Natural killer cell (primary cell): ENCODE data around the gene CNTN6. TPM values are rescaled to one million over a fixed set of nuclear protein-coding genes. Genes with fewer than 3 reads are reported as not detected.

Experiments used
- ATAC-seq, 3 donors: fragments of 150-1000 bp in 2 of 3; fragments of 200-7000 bp in 1 of 3; cut with Tn5 transposase; 1 replicate in 1 of 3; 2 replicates in 2 of 3; pipeline ENCODE4 v1.10.0; 2021; ENCODE audit warnings: mild to moderate bottlenecking in 2 of 3, moderate library complexity in 2 of 3
- DNase-seq, 2 donors: peaks; one replicate each; pipeline versions ENCODE4 v3.0.0 to v3.0.0-alpha.2; 2013 to 2021; ENCODE audit warnings: mixed read lengths in 1 of 2
- H3K27ac ChIP-seq: one replicate; pipeline ENCODE4 v1.5.1; 2013; ENCODE audit warnings: mild to moderate bottlenecking, low read length
- H3K27me3 ChIP-seq: one replicate; pipeline ENCODE4 v1.6.1; 2013; ENCODE audit warnings: low read length; ENCODE audit not compliant: control insufficient read depth, insufficient read depth
- H3K36me3 ChIP-seq: one replicate; pipeline ENCODE4 v1.6.1; 2013; ENCODE audit warnings: low read length; ENCODE audit not compliant: control insufficient read depth, insufficient read depth
- H3K4me1 ChIP-seq: one replicate; pipeline ENCODE4 v1.6.1; 2013; ENCODE audit warnings: low read length; ENCODE audit not compliant: control insufficient read depth, insufficient read depth
- H3K4me3 ChIP-seq: one replicate; pipeline ENCODE4 v1.5.1; 2013; ENCODE audit warnings: low read length
- H3K9me3 ChIP-seq: one replicate; pipeline ENCODE4 v1.6.1; 2013; ENCODE audit warnings: low read length; ENCODE audit not compliant: control insufficient read depth, insufficient read depth
- H3K27ac Mint-ChIP-seq, 2 donors: one replicate each; pipeline ENCODE4 v1.8.0; 2022; ENCODE audit warnings: mild to moderate bottlenecking in 2 of 2, mixed read lengths in 2 of 2, moderate library complexity in 1 of 2
- H3K27me3 Mint-ChIP-seq, 2 donors: one replicate each; pipeline ENCODE4 v1.8.0; 2022; ENCODE audit warnings: low read depth in 2 of 2, mixed read lengths in 2 of 2
- H3K36me3 Mint-ChIP-seq: one replicate; pipeline ENCODE4 v1.8.0; 2022; ENCODE audit warnings: mixed read lengths
- H3K4me1 Mint-ChIP-seq, 2 donors: one replicate each; pipeline ENCODE4 v1.8.0; 2022; ENCODE audit warnings: mixed read lengths in 2 of 2
- H3K4me3 Mint-ChIP-seq: one replicate; pipeline ENCODE4 v1.8.0; 2022; ENCODE audit warnings: mild to moderate bottlenecking, moderate library complexity, mixed read lengths
- H3K9me3 Mint-ChIP-seq, 2 donors: one replicate each; pipeline ENCODE4 v1.8.0; 2022; ENCODE audit warnings: mixed read lengths in 2 of 2
- CTCF ChIP-seq: fragments of 200-600 bp; IDR thresholded peaks from one replicate; pipeline ENCODE4 v1.8.0; 2022; ENCODE audit warnings: antibody characterized with exemption
- WGBS: methylation state at CpG from one replicate; pipeline ENCODE4 v1.1.7; 2013; ENCODE audit warnings: missing lambda C conversion rate; ENCODE audit not compliant: insufficient coverage; 5-methylcytosine and 5-hydroxymethylcytosine counted together
- intact Hi-C: fragments of 100-400 bp; cut with micrococcal nuclease; formaldehyde crosslinking; loops from one replicate; pipeline ENCODE4 v1.14.2; 2022
- total RNA-seq, 4 donors: library from RNA; stranded (reverse); fragments of 120-200 nt in 1 of 4; gene quantifications; one replicate each; pipeline versions ENCODE4 v1.2.3 to v1.2.4, GENCODE V29; 2013 to 2022

The CNTN6 gene
- total RNA-seq, 3 donors from 2014 or later (not counting 1 experiment from before 2014, with no cell fraction given), result not detected

GRCh38 chr3:1447452-1447851 lies 354.6 kb downstream of the CNTN6 start:
- Mint-ChIP-seq H3K4me3 (no peak overlapping the region), H3K27ac (no peak overlapping the region), H3K9me3 (peaks cover 10 to 19% of the 10 kb centered on the region in 2 donors), H3K27me3 (no peaks in the 10 kb centered on the region), H3K36me3 (no peaks in the 10 kb centered on the region), H3K4me1 (no peaks in the 10 kb centered on the region)
- 63% methylated on average over 1 of the region's 1 CpG for WGBS
- DNase-seq (no peak), ATAC-seq (no peak)
- H3K4me3 ChIP-seq, result no peak overlapping the region
- no peak for TF ChIP-seq CTCF
- H3K27ac ChIP-seq, result no peak overlapping the region
- no peaks in the 10 kb centered on the region for H3K27me3 ChIP-seq
- no peaks in the 10 kb centered on the region for H3K9me3 ChIP-seq
- intact Hi-C loops, result no loop called here
- no peaks in the 10 kb centered on the region for H3K4me1 ChIP-seq
- no peaks in the 10 kb centered on the region for H3K36me3 ChIP-seq

- Mint-ChIP-seq H3K27ac (no peak overlapping the region), H3K4me1 (no peaks in the 10 kb centered on the region), H3K4me3 (no peak overlapping the region), H3K27me3 (no peaks in the 10 kb centered on the region), H3K9me3 (peaks cover 14 to 24% of the 10 kb centered on the region in 2 donors), H3K36me3 (no peaks in the 10 kb centered on the region)
- no peak for TF ChIP-seq CTCF
- no peaks in the 10 kb centered on the region for H3K9me3 ChIP-seq
- no peaks in the 10 kb centered on the region for H3K36me3 ChIP-seq
- H3K27ac ChIP-seq, result no peak overlapping the region
- DNase-seq (no peak), ATAC-seq (no peak)
- intact Hi-C loops, result no loop called here
- H3K4me3 ChIP-seq, result no peak overlapping the region
- no peaks in the 10 kb centered on the region for H3K27me3 ChIP-seq
- H3K4me1 ChIP-seq, result no peaks in the 10 kb centered on the region
Measured at GRCh38 chr3:1448443-1448842, 355.6 kb downstream of the CNTN6 start.
